ENCODE results near the gene GOLPH3L. TPM values are rescaled to one million over a fixed set of nuclear protein-coding genes. Genes with fewer than 3 reads are reported as not detected.
"Not testable (repeated sequence)": the region's sequence is repeated elsewhere in the genome, so short reads cannot be mapped to it uniquely, and the experiment has no call there.

GOLPH3L gene
- polyA plus RNA-seq, 3 donors, result 10.3 to 26.6 (median 19.2) TPM

GRCh38 chr1:150622303-150622975 is 74.5 kb downstream of the GOLPH3L start:
- WGBS, 3 donors, result 20 to 43% (median 24%) methylated on average over 8 of the region's 8 CpGs
- no peak overlapping the region for H3K27ac ChIP-seq (ENCODE audit: low read depth, low read length)

GRCh38 chr1:150621497-150622302 is 75.3 kb downstream of the GOLPH3L start:
- 46 to 58% (median 51%) methylated on average over 8 of the region's 8 CpGs for WGBS, 3 donors
- H3K27ac ChIP-seq (ENCODE audit: low read depth, low read length), result no peak overlapping the region

DNA sequence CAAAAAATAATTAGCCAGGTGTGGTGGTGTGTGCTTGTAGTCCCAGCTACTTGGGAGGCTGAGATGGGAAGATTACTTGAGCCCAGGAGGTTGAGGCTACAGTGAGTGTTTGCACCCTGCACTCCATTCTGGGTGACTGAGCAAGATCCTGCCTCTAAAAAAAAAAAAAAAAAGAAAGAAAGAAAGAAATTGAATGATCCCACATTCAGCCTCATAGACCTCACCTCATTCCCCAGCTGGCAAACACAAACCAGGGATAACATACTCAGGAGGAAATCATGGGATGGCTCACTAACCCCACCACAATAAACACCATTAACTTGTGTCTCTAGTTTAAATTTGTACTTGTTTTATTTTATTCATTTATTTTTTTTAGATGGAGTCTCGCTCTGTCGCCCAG is 76.0 kb downstream of the GOLPH3L start:
- no peak overlapping the region for H3K27ac ChIP-seq (ENCODE audit: low read depth, low read length)
- 95 to 100% (median 98%) methylated on average over 2 of the region's 2 CpGs for WGBS, 3 donors

DNA sequence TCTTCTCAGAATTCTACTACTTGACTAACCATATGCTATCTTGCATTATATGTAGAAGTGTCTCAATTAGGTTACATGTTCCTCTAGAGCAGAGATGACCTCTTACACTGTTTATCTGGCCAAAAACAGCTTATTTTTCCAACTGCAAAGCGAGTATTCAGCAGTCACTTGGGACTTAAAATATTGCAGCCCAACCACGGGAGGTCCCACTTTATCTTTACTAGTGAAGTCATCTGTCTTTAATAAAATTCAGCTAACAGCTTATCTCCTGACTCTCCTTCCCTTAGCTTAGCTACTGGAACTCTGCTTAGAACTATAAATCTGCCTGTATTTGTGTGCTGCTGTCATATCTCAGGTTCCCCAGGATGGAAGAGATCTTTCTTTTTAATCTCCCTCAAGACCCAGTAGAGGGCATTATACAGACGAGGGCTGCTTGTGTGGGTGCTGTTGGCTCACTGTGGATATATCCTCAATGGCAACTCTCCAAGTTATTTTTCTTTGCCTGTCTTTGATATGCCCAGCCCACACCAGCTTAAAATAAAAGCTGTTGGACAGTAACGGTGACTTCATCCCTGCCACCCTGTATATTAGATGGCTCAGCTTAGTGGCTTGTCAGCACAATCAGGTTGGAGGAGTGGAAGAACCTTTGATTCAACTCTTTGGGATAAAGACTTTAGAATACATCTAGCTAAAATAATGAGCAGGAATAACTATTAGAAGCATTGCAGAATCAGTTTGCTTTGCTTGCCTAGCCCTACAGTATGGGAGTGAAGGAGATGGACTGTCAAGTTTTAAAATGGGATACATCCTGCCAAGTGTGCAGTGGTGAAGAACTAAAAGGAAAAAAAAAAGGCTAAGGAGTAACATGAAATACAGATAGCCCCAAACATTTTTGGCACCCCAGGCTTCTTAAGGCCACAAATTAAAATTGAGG is 77.1 kb downstream of the GOLPH3L start:
- WGBS, 3 donors, result 14 to 24% (median 20%) methylated on average over 4 of the region's 4 CpGs
- H3K27ac ChIP-seq (ENCODE audit: low read depth, low read length), result no peak overlapping the region

DNA sequence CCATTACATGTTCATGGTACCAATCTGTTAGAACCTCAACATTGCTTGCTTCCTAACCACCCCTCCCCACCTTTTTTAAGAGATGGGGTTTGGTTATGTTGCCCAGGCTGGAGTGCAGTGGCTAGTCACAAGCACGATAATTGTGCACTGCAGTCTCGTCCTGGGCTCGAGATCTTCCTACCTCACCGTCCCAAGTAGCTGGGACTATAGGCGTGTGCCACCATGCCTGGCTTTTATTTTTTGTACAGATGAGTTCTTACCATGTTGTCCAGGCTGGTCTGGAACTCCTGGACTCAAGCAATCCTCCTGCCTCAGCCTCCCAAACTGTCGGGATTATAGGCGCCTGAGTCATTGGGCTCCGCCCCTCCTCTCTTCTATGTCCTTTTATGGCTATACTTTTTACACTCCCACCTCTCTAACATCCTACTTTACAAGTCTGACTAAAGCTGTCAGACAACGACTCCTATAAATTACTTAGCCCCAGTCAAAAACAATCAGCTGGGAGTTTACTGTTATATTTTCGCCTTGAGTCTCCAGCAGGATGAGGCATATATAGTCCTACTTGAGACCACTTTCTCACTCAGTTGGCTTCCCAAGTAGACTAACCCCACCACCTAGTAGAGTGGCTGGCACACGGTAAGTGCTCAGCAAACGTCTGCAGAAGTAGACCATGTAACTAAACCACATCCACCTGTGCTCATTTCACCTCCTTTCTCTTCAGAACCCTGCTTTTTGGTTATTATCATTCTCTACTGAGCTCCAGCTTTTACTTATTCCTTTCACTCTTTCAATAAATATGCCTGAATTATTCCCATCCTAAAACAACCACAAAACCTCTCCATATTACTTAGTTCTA is 81.4 kb downstream of the GOLPH3L start:
- 89 to 92% (median 90%) methylated on average over 12 of the region's 12 CpGs for whole genome bisulfite sequencing, 3 donors
- H3K27ac ChIP-seq (ENCODE audit: low read depth, low read length), result no peak overlapping the region

GRCh38 chr1:150613061-150613920 is 83.7 kb downstream of the GOLPH3L start:
- WGBS, 3 donors, result 31 to 60% (median 38%) methylated on average over 12 of the region's 12 CpGs
- H3K27ac ChIP-seq (ENCODE audit: low read depth, low read length), result peak overlapping the region; percentile 95

DNA sequence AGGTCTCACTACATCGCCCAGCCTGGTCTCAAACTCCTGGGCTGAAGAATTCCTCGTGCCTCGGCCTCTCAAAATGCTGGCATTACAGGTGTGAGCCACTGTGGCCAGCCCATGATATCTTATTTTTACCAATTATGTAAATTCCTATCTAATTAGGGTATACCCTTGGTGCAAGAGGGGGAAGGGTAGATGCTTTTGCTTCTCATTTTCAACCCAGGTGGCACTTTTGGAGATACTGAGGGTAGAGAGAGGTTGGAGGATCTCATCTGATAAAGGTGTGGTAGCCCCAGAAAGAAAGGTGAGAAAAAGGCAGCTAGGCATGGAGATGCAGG is 85.0 kb downstream of the GOLPH3L start:
- WGBS, 3 donors, result 89 to 97% (median 93%) methylated on average over 3 of the region's 3 CpGs
- peak overlapping the region; percentile 86 for H3K27ac ChIP-seq (ENCODE audit: low read depth, low read length)

DNA sequence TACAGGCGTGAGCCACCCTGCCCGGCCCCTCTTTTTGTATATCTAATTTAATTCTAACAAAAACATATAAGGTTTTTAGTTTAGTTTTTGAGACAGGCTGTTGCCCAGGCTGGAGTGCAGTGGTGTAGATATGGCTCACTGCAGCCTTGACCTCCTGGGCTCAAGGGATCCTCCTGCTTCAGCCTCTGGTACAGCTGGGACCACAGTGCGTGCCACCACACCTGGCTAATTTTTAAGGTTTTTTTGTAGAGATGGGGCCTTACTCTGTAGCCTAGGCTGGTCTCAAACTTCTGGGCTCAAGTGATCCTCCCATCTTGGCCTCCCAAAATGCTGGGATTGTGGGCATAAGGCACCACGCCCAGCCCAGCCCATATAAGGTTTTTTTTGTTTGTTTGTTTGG is 86.4 kb downstream of the GOLPH3L start:
- H3K27ac ChIP-seq (ENCODE audit: low read depth, low read length), result peak overlapping the region; percentile 84
- 95 to 96% (median 96%) methylated on average over 4 of the region's 4 CpGs for WGBS, 3 donors

DNA sequence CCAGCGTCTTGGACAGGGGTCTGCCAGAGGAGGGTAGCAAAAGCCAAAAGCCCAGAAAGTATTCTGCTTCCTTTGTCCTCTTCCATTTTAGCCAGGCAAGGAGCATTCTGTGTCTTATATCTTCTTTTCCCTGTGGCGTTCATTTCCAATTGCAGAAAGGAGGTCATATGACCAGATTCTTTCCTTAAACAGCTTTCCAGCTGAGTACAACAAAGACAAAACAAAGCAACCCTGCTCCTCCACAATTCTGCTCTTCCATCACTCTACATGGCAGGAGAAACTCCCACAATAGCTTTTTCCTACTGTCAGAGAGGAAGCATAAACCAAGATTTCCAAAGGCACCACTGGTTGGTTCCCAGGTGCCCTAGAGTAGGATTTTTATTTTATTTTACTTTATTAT is 87.2 kb downstream of the GOLPH3L start:
- 59 to 84% (median 65%) methylated on average over 2 of the region's 2 CpGs for WGBS, 3 donors
- H3K27ac ChIP-seq (ENCODE audit: low read depth, low read length), result no peak overlapping the region

- 96 to 99% (median 96%) methylated on average over 7 of the region's 7 CpGs for WGBS, 3 donors
Observed at GRCh38 chr1:150606463-150607142, 90.4 kb downstream of the GOLPH3L start.

DNA sequence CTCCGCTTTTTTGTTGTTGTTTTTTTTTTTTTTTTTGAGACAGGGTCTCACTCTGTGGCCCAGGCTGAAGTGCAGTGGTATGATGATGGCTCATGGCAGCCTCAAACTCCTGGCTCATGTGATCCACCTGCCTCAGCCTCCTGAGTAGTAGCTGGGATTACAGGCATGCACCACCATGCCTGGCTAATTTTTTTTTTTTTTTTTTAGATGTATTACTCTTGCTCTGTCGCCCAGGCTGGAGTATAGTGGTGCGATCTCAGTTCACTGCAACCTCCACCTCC is 91.6 kb downstream of the GOLPH3L start:
- WGBS, 3 donors, result 100% methylated on average over 3 of the region's 3 CpGs
- H3K27ac ChIP-seq (ENCODE audit: low read depth, low read length), result not testable (repeated sequence)

More at GRCh38 chr1:150606463-150607142, 90.4 kb downstream of the GOLPH3L start:
- no peak overlapping the region for H3K27ac ChIP-seq (ENCODE audit: low read depth, low read length)

DNA sequence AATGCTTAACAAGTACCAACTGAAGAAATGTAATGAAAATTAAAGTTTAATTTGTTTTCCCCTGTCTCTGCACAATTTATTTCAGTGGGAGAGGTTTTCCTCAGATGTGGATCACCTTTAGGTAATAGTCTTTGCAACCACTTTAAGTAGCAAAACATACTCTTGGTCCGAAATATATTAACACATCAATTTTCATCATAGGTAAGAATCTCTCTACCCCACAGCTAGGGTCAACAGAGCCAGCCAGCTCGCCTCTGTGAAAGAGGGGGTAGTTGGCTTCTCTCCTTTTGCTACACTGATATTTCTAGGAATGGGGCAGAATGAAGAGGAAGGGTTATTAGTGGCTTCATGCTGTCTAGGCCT is 92.7 kb downstream of the GOLPH3L start:
- H3K27ac ChIP-seq (ENCODE audit: low read depth, low read length), result peak overlapping the region; percentile 69
- 87 to 96% (median 94%) methylated on average over 2 of the region's 2 CpGs for WGBS, 3 donors

DNA sequence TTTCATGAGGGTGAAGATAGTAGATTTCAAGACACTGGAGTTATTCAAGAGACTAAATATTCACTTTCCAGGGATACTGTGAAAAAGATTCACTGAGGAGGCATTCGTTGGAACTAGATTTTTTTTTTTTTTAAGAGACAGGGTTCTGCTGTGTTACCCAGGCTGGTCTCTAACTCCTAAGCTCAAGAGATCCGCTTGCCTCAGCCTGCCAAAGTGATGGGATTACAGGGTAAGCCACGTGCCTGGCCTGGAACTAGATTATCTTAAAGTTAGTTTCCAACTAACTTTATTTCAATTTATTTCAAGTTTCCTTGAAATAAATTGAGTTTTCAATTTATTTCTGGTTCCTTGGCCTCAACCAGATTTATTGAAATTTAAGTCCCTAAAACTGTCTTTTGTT is 93.2 kb downstream of the GOLPH3L start:
- H3K27ac ChIP-seq (ENCODE audit: low read depth, low read length), result no peak overlapping the region
- 86 to 91% (median 88%) methylated on average over 3 of the region's 3 CpGs for WGBS, 3 donors

- H3K27ac ChIP-seq (ENCODE audit: low read depth, low read length), result not testable (repeated sequence)
- whole genome bisulfite sequencing, 3 donors, result 95 to 96% (median 96%) methylated on average over 12 of the region's 12 CpGs
Observed at GRCh38 chr1:150602372-150602771, 94.6 kb downstream of the GOLPH3L start.

GRCh38 chr1:150601540-150601939 is 95.4 kb downstream of the GOLPH3L start:
- no peak overlapping the region for H3K27ac ChIP-seq (ENCODE audit: low read depth, low read length)

GRCh38 chr1:150598346-150598745 is 98.6 kb downstream of the GOLPH3L start:
- WGBS, 3 donors, result 81 to 96% (median 81%) methylated on average over 4 of the region's 4 CpGs
- not testable (repeated sequence) for H3K27ac ChIP-seq (ENCODE audit: low read depth, low read length)

DNA sequence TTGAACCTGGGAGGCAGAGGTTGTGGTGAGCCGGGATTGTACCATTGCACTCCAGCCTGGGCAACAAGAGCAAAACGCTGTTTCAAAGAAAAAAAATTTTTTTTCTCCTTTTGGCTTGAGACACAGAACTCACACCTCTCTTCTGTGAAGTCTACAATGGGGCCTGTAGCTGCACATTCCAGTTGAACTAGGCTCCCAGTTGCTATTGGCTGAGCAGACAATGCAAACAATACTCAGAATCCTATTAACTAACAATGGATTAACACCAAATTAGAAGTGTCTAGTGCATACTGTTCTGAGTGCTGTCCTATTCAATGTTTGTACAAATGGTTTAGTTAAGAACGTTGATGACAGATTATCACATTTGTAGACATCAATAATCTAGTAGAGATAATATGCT is 100.0 kb downstream of the GOLPH3L start:
- WGBS, 3 donors, result 71 to 90% (median 88%) methylated on average over 3 of the region's 3 CpGs
- no peak overlapping the region for H3K27ac ChIP-seq (ENCODE audit: low read depth, low read length)
